Endothelial cell of umbilical vein (primary cell): ENCODE results near the gene LRRC7.

Experiments used
- EZH2 ChIP-seq: IDR thresholded peaks from 2 replicates; pipeline ENCODE4 v1.6.1; 2012; ENCODE audit warnings: borderline replicate concordance, low read depth, mild to moderate bottlenecking, moderate library complexity, low read length, inconsistent platforms; ENCODE audit not compliant: severe bottlenecking
- GATA2 ChIP-seq: IDR thresholded peaks from 2 replicates; pipeline ENCODE4 v1.7.0; 2011; ENCODE audit warnings: low read depth, mild to moderate bottlenecking, moderate library complexity, mixed read lengths, low read length; ENCODE audit not compliant: insufficient read length, insufficient read depth
- POLR2A ChIP-seq: IDR thresholded peaks from 2 replicates; pipeline ENCODE4 v1.6.1; 2012; ENCODE audit warnings: low read depth, mild to moderate bottlenecking, control low read depth, low read length
- POLR2AphosphoS5 ChIP-seq: IDR thresholded peaks from 2 replicates; pipeline ENCODE4 v1.6.1; 2012; ENCODE audit warnings: low read depth, mild to moderate bottlenecking, control low read depth, low read length, moderate library complexity; ENCODE audit not compliant: insufficient read depth
- TF ChIP-seq, protein P1 (sequence below): IDR thresholded peaks from 2 replicates; pipeline ENCODE4 v1.6.1; 2011; ENCODE audit not compliant: insufficient read depth, insufficient read length
- TF ChIP-seq, protein P2 (sequence below), 2 donors: IDR thresholded peaks; 1 replicate in 1 of 2; 2 replicates in 1 of 2; pipeline ENCODE4 v1.5.1; 2011; ENCODE audit warnings: low read length in 2 of 2, mild to moderate bottlenecking in 2 of 2, moderate library complexity in 2 of 2, control low read depth in 1 of 2, inconsistent platforms in 1 of 2, low read depth in 1 of 2; ENCODE audit not compliant: insufficient read depth in 1 of 2; ENCODE audit errors: extremely low read depth in 1 of 2

- TF ChIP-seq, protein P1, sequence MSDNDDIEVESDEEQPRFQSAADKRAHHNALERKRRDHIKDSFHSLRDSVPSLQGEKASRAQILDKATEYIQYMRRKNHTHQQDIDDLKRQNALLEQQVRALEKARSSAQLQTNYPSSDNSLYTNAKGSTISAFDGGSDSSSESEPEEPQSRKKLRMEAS, result no peak
- TF ChIP-seq, protein P2, sequence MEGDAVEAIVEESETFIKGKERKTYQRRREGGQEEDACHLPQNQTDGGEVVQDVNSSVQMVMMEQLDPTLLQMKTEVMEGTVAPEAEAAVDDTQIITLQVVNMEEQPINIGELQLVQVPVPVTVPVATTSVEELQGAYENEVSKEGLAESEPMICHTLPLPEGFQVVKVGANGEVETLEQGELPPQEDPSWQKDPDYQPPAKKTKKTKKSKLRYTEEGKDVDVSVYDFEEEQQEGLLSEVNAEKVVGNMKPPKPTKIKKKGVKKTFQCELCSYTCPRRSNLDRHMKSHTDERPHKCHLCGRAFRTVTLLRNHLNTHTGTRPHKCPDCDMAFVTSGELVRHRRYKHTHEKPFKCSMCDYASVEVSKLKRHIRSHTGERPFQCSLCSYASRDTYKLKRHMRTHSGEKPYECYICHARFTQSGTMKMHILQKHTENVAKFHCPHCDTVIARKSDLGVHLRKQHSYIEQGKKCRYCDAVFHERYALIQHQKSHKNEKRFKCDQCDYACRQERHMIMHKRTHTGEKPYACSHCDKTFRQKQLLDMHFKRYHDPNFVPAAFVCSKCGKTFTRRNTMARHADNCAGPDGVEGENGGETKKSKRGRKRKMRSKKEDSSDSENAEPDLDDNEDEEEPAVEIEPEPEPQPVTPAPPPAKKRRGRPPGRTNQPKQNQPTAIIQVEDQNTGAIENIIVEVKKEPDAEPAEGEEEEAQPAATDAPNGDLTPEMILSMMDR (IDR thresholded peaks at IDR 0.05; ENCODE audit: extremely low read depth in 1 of 2, insufficient read depth in 1 of 2, low read depth in 1 of 2, low read length in 2 of 2), result no peak
- TF ChIP-seq GATA2 (no peak), POLR2AphosphoS5 (no peak), POLR2A (no peak), EZH2 (no peak)
Measured at GRCh38 chr1:69863704-69864103, 296.0 kb downstream of the LRRC7 start.
